Stimulated activated CD4-positive, alpha-beta T cell treated with anti-CD3 and anti-CD28 coated beads, Interleukin-1b, Interleukin-23, amount 100 ng/mL, for 4 hours (primary cell): Measurements from ENCODE around the gene TMEM204.

Source experiments
- DNase-seq, 2 donors: peaks; one replicate each; pipeline ENCODE4 v3.0.0-alpha.2; 2020; ENCODE audit warnings: low read depth in 2 of 2

The TMEM204 gene

DNA sequence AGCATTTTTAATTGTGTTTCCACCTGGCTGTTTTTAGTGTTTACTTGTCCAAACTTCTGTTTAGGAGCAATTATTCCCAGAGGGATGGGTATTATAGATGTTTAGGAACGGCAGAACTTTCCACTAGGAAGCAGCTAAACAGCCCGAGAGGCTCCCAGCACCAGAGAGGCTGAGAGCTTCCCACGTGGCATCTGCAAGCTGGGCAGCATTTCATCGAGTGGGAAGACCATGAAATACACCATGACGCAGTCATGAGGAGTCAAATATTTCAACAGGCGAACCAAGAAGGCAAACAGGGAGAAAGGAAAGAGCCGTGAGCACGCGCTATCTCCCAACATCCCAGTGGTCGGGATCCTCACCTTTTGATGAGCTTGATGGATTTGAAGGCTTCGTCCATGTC is 24.1 kb downstream of the TMEM204 start:
- no peak for DNase-seq

DNA sequence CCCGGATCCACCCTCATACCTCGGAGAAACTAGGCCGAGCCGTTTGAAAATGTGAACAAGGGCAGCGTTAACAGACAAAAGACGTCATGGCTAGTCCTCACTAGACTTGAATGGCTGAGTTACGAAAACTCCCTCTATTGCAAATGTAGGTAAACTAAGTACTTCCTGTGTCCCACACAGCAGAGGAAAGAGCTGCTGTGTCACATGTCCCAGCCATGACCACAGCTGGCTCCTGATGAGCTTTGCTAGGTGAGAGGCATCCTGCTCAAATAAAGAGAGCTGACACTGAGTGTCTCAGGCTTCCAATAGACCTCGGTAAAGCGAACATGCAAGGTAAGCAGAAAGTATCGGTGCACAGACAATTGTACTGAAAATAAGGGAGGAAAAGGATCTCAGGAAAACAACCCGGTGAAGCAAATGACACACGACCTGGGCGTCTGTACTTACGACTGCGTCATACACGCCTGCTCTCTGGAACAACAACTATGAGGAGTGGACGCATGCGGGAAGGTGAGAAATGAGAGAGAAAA is 26.0 kb downstream of the TMEM204 start:
- DNase-seq: no peak

DNA sequence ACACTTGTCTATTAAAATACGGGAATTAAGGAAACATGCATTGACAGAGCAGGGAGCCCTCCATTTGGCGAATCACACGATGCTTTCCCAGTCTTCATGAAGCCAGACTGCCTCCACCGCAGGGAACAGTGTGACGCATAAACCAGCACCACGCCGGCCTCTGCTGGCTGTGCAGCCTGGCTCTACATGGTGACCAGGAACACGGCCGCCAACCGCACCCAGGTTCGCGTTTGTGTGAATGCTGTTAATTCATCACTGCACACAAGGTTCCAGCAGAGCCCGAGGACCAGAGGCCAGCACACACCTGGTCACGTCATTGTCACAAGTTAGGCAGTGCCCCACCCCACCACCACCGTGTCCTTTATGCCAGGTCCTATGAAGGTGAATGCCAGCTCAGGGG is 26.7 kb downstream of the TMEM204 start:
- DNase-seq: no peak

DNA sequence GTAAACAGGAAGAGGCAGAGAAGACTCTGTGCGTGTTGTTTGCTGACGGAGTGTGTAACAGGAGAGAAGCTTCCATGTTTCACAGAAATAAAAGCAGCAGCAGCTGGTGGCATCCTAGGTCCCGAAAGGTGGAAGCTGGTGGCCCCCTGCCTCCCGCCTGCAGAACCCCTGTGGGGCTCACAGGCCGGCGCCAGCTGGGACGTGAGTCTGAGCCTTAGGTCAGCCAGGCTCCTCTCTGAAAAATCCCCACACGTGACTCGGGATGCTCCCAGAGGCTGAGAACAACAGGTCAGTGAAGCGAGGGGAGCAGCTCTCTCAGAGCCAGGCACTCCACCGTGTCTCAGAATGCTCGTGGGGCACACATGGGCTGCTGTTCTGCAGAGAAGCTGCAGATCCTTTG is 27.4 kb downstream of the TMEM204 start:
- DNase-seq: no peak

DNA sequence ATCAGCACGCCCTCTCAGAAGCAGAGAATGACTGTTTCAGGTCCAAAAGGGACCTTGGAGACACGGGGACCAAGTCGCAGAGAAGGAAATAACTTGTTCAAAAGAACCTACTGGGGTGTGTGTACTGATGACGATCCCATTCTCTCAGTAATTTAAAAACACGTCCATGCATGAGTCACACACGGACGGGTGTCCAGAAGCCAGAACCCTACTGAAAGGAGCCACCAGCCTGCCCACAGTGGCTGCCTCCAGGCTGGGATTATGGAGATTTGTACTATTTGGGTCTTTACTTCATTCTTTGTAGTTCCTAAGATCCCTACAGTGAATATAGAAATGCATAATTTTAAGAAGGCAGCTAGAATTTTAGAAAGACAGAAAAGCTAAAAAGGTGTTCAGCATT is 27.8 kb downstream of the TMEM204 start:
- no peak for DNase-seq

DNA sequence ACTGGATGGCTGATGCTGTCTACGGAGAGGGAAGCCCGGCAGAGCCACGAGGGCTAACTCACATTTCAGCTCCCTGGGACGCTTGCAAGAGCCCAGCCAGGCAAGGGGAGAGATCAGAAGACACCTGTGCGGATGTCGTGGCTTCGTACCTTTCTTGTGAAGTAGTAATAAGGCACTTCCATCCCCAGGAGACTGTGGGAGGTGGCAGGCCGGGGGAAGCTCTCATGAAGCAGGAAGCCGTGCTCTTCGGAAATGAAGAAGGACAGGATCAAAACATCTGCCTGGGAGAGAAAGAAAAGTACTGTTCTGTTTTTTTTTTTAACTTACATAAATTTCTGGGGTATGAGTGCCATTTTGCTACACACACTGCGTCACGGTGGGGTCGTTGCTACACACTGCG is 28.4 kb downstream of the TMEM204 start:
- no peak for DNase-seq

DNA sequence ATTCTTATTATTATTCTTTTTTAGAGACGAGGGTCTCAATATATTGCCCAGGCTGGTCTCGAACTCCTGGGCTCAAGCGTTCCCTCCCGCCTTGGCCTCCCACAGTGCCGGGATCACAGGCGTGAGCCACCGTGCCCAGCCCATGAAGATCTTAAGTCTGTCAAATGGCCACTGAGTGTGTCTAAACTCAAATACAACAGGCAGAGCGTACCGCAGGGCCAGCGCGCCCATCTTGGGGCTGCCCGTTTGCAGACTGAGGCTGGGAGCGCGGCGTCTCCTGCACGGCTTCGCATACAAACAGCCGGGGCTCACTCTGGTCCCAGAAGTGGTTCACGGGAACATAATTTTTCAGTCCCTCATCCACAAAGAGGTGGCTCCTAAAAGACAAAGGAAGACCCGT is 30.3 kb downstream of the TMEM204 start:
- no peak for DNase-seq

DNA sequence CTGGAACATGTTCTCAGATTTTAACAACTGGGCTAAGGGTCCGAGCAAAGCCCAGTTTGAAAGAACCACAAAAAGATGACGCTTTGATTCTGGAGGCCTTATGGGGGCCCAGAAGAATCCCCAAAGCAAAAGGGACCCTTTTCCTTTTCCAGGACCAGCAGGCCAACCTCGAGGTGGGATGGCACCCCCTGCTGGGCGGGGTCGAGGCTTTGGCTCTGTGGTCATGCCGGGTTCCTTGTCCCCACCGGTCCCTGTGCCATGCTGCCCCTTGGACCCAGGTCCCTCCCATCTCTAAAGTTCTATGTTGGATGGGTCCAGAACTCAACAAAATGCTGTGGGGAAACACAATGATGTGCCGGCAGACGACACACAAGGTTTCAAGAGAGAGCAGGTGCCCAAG is 30.9 kb downstream of the TMEM204 start:
- DNase-seq: no peak

DNA sequence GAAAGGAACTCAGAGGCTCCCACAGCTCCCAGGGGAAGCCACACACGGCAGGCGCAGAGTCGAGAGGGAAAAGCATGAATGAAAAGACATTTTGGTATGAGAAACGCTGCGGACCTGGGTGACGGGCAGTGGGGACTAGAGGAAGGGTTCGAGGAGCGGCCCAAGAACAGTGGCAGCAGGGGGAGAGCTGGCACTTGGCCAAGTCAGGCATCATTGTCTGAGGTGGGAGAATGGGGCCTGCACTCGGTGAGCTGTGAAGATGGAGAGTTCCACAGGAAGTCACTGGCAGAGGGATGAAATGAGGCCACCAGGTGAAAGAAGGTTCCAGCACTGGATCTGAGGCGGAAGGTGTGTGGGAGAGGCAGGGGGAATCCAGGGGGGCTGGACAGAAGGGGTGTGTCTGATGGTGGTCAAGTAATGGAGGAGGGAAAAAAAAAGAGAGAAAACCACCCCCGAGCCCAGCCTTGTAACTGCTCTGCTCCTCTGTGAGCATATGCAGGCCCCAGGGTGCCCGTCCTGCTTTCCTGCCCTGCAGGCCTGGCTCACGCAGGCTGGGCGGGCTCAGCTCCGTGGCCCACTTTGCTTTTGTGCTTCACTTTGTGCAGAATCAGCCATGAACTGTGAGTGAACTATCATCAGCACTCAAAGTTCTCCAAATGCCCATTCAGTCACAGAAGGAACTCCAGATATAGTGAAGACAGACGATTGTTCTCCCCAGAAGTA is 31.8 kb downstream of the TMEM204 start:
- no peak for DNase-seq

DNA sequence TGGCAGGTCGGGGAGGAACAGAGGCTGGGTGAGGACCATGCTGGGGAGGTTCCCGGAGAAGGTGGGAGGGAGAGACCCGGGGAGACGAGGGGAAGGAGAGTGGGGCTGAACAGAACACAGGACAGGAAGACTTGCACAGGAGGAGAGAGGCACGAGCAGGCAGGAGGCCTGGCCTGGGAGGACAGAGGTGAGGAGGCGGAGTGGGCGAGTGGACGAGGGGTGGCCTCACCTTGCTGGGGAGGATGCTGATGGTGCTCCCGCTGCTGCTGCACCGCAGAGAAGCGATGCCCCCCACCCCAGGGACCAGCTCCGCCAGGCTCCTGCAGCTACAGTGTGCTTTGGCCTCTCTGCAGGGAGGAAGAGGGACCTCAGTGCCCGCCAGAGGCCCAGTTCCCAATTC is 34.5 kb downstream of the TMEM204 start:
- no peak for DNase-seq

DNA sequence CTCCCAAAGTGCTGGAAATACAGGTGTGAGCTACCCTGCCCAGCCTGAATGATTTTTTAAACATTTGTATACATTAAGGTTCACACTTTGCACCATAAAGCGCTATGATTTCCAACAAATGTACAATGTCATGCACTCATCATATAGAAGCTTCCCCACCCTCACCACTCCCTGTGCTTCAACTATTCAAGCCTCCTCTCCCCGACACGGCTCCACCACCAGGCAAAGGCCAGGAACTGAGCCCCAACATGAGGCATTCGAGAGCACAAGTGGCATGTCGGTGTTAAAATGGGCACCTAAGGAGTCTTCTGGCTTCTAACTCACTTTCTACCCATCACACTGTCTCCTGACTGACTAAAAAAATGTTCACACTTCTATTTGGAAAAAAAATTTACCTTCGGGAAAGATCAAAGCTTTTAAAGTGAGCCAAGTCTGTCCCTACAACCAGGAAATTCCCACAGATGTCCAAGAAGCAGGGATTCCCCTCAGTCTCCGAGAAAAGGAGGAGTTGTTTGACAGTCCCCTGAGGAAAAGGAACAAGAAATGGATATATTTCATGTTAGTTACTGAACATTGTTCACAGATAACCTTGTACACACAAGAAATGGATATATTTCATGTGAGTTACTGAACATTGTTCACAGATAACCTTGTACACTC is 37.7 kb downstream of the TMEM204 start:
- DNase-seq: no peak

DNA sequence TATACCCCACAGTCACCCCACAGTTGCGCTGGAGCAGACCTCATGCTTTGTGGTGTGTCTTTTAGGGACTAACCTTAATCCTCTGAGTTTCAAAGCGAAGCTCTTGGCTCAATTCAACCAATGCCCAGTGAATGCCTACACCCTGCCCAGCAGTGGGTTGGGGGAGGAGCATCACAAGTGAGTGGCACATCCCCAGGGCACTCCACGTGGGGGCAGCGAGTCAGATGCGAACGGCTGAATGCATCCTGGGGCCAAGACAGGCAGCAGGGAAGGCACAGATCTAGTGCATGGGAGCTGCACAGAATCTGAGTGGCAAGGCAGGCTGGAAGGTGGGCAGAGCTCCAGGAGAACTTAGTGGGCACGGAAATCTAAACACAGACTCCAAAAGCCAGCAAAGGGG is 39.2 kb downstream of the TMEM204 start:
- no peak for DNase-seq

DNA sequence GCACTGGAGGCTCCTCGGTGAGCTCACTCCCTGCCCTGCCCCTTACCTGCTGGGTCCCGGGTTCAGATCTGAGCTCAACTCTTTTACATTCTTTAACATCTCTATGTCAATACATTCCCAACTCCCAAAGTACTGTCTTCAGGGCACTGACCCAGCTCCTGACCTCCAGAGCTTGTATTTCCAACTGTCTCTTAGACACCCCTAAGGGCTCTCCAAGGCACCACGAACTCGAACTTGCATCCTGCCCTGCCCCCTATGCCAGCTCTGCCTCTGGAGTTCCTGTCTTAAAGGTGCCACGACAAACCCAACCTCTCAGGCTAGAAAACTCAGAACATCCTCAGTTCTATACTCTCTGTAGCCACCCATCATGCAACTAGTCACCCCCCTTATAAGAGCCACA is 39.8 kb downstream of the TMEM204 start:
- DNase-seq: no peak

DNA sequence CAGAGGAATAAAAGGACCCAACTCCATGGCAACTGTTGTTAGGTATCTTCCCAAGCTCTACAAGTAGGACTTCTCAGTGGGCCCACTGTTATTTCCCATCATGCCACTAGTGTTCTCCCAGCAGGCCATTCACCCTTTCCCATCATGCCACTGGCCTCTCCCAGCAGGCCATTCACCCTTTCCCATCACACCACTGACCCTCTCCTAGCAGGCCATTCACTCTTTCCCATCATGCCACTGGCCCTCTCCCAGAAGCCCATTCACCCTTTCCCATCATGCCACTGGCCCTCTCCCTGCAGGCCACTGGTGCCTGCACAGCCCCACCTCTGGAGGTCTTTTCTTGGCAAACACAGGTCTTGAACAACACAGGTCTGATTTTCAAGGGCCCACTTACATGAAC is 42.1 kb downstream of the TMEM204 start:
- DNase-seq: no peak

DNA sequence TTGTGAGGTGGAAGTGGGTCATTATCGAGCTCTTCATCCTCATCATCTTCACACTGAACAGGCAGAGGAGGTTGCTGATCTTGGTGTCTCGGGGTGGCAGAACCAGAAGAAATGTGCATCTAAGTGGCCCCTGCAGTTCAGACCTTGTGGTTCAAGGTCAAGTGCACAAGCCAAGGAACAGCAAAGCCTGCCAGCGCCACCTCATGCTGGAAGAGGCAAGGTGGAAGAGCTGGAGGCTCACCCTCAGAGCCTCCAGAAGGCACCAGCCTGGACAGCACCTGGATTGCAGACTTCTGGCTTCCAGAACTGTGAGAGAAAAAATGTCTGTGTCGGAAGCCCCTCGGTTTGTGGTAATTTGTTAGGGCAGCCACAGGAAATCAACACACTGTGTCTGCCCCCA is 45.7 kb downstream of the TMEM204 start:
- DNase-seq: no peak

DNA sequence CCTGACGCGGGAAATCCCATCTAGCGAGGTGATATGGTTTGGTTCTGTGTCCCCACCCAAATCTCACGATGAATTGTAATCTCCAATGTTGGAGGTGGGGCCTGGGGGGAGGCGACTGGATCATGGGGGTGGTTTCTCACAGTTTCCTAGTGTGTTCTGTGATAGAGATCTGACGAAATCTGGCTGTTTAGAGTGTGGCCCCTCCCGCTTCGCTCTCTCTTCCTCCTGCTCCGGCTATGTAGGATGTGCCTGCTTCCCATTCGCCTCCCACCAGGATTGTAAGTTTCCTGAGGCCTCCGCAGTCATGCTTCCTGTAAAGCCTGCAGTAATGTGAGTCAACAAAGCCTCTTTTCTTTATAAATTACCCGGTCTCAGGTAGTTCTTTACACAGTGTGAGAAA is 46.8 kb downstream of the TMEM204 start:
- no peak for DNase-seq

DNA sequence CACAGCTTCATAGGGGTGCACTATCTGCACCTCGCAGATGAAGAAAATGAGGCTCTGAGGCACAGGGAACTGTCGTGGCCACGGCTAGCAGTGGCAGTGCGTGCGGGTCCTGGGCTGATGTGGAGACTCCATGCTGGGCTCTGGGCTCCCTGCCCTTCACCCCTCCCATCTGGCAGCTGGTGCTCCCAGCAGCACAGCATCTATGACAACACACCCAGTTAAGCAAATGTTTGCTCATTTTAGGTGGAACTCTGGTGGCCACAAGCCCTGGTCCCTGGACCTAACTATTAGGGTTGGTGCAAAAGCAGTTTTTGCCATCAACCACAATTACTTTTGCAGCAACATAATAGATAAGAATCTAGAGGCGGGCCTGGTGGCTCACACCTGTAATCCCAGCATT is 47.5 kb downstream of the TMEM204 start:
- DNase-seq: no peak

DNA sequence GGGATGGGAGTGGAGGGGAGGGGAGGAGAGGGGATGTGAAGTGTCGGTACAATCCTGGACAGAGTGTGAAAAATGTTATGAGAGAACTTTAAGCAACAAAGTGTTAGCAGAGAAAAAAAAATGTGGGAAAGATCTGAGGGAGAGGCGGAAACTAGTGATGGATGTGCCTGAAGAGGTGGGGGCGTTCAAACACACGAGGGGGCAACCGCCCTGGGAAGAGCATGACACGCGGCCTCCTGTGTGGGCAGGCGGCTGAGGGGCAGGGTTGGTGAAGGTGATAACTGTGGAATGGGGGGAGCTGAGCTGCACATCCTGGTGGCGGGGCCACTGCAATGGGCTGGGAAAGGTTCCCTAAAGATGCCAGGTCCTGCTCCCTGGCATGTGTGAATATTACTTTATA is 48.3 kb downstream of the TMEM204 start:
- no peak for DNase-seq

DNA sequence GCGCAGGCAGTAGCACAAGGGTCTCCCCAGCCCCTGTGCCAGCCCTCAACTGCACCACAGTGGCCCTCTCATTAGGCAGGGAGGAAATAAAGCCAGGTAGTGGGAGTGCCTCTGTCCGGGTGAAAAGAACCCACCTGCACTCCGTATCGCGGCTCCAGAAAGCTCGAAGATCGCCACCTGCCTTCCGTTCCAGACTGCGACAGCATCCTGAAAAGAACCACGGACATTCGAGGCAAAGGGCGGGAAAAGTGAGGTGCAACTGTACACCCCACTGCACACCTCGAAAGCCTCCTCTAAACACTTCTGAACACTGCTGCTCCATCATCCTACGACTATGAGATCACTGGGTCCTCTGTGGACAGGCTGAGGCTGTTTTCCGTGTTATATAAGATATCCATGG is 49.7 kb downstream of the TMEM204 start:
- no peak for DNase-seq

DNA sequence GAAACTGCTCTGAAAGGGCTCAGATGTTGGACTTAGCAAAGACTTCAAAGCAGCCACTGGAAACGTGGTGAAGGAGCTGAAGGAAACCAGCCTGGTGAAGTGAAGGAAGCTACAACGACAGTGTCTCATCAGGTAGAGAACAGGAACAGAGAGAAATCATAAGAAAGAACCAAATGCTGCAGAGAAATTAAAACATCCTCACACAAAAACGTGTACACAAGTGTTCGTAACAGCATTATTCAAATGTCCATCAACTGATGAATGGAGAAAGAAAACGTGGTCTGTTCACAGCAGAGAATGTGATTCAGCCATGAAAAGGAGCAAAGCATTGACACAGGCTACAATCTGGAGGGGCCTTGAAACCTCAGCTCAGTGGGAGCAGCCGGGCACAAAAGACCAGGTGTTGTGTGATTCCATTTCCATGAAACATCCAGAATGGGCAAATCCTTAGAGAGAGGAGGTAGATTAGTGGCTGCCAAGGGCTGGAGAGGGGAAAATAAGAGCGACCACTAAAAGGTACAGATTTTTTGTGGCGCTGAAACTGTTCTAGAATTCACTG is 51.5 kb downstream of the TMEM204 start:
- no peak for DNase-seq

DNA sequence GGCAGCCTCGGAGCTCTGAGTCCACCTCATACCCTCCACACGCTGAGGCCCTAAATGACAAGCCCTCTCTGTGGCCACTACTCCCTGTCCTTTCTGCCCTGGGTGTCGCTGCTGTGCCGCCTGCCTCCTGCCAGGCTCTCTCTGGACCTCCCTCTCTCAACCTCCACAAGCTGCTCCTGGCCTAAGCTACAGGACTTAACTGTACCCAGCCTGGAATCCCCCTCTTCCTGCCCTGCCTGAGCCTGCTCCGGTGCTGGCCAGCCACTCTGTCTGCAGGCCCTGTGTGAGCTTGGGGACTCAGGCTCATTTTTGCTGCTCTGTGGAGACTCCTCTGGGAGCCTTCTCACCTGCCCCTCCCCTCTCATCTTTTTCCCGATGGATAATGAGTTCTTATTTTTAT is 56.9 kb downstream of the TMEM204 start:
- no peak for DNase-seq

DNA sequence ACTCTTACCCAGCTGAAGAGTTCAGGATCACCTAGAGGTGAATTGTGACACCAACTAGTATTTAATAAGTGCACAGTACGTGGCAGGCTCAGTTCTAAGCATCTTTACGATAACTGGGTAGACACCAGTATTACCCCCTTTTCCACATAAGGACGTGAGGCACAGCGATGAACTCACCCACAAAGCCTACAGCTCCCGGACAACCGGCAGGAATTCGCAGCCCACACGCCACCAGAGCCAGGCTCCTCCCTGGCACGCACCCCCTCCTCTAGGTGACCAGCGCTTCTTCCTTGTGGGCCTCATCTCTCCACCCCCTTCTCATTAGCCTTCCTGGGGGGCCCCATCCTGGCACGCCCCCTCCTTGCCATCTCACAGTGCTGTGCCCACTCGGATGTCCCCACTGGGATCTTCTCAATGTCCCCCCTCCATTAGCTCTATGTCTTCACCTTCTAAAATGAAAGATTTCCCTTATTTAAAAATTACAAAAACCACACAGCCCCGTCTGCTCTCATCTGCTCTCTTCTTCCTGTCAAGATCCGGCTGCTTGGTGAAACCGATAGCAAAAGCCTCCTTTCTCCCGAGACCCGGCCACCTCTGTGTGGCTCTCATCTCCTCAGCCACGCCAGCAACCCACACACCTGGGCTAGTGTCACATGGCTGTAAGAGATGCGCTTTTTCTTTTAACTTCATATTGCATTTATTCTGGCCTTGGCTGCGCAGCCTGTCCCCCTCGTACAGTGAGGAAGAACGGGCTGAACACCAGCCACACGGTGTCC is 57.7 kb downstream of the TMEM204 start:
- DNase-seq: no peak

DNA sequence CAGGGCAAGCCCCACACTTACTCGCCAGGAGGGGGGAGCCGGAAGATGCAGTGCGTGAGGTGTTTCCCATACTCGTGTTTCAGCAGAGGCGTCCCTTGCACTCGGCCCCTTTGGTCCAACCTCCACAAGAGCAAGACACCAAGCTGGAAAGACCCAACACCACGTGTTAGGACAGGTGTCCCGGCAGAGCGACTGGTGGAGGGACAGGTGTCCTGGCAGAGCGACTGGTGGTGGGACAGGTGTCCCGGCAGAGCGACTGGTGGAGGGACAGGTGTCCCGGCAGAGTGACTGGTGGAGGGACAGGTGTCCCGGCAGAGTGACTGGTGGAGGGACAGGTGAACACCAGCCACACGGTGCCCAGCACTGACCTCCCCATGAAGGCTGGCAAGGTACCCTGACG is 59.0 kb downstream of the TMEM204 start:
- DNase-seq: no peak
